Activated CD8-positive, alpha-beta T cell treated with anti-CD3 and anti-CD28 coated beads, Interleukin-2, amount 10 ng/mL, durations not matched to agents 7 days and 5 days (primary cell): ENCODE results near the gene DRAM1. TPM values are rescaled to one million over a fixed set of nuclear protein-coding genes. Genes with fewer than 3 reads are reported as not detected.
"Not testable (repeated sequence)": the region's sequence is repeated elsewhere in the genome, so short reads cannot be mapped to it uniquely, and the experiment has no call there.

Experiments used
- ATAC-seq: fragments of 150-1000 bp; cut with Tn5 transposase; one replicate; pipeline ENCODE4 v1.10.0; 2021; ENCODE audit warnings: moderate library complexity
- CTCF ChIA-PET: fragments of 350-600 bp; sonication (Branson Sonifier 250); formaldehyde crosslinking; loops from one replicate; lab custom pipeline; 2021; ENCODE audit warnings: antibody characterized with exemption; lab: Charles Lee
- POLR2A ChIA-PET: fragments of 350-600 bp; sonication (Branson Sonifier 250); formaldehyde crosslinking; loops from one replicate; lab custom pipeline; 2021; ENCODE audit warnings: antibody characterized with exemption; lab: Charles Lee
- DNase-seq: peaks from one replicate; pipeline ENCODE4 v3.0.0-alpha.2; 2020
- H3K27ac Mint-ChIP-seq: one replicate; pipeline ENCODE4 v1.8.0; 2021; ENCODE audit warnings: mild to moderate bottlenecking, mixed read lengths
- H3K27me3 Mint-ChIP-seq: one replicate; pipeline ENCODE4 v1.8.0; 2021; ENCODE audit warnings: low read depth, mixed read lengths
- H3K36me3 Mint-ChIP-seq: one replicate; pipeline ENCODE4 v1.8.0; 2021; ENCODE audit warnings: low read depth, mixed read lengths
- H3K4me1 Mint-ChIP-seq: one replicate; pipeline ENCODE4 v1.8.0; 2021; ENCODE audit warnings: low read depth, mixed read lengths
- H3K4me3 Mint-ChIP-seq: one replicate; pipeline ENCODE4 v1.8.0; 2021; ENCODE audit warnings: mild to moderate bottlenecking, mixed read lengths
- H3K9me3 Mint-ChIP-seq: one replicate; pipeline ENCODE4 v1.8.0; 2022; ENCODE audit warnings: mixed read lengths; ENCODE audit not compliant: insufficient read depth
- total RNA-seq, 2 experiments: library from RNA; stranded (reverse); gene quantifications; one replicate each; pipeline ENCODE4 v1.2.3, GENCODE V29; 2021

The DRAM1 gene
- total RNA-seq, 2 experiments from 2014 or later, result 2.6 to 2.7 TPM

DNA sequence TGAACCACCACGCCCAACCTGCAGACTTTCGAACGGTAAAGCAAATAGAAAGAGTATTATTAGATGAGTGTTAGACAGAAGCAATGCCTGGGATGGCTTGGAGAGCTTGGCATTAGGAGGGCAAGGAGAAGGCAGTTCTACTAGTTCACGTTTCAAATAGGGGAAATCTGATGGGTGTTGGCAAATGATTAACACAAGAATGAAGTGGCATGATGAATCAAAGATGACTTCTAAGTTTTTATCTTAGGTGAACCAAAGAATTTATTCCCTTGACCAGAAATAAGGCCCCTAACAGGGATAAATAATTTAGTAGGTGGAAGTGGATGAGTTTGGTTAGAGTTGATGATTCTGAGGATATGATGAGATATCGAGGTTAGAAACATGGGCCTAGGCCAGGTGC, 38.5 kb downstream of the DRAM1 start:
- ATAC-seq, result no peak
- no peak for DNase-seq
- Mint-ChIP-seq H3K4me1 (peaks cover 4% of the 10 kb centered on the region), H3K36me3 (no peaks in the 10 kb centered on the region), H3K4me3 (no peak overlapping the region), H3K9me3 (no peaks in the 10 kb centered on the region), H3K27ac (no peak overlapping the region), H3K27me3 (peaks cover 4% of the 10 kb centered on the region)
- POLR2A ChIA-PET, result no interaction called here
- CTCF ChIA-PET, result no interaction called here

DNA sequence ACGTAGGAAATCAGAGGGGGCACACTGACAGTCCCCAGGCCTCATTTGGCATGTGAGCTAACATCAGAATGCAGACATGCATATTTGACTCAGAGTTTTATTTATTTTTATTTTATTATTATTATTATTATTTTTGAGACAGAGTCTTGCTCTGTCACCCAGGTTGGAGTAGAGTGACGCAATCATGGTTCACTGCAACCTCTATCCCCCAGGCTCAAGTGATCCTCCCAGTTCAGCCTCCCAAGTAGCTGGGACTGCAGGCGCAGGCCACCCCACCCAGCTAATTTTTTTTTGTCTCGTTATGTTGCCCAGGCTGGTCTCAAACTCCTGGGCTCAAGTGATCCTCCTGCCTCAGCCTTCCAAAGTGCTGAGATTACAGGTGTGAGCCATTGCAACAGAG, 41.4 kb downstream of the DRAM1 start:
- H3K9me3 Mint-ChIP-seq, H3K36me3 Mint-ChIP-seq, ATAC-seq, H3K27me3 Mint-ChIP-seq, POLR2A ChIA-PET, H3K27ac Mint-ChIP-seq, DNase-seq, H3K4me1 Mint-ChIP-seq, H3K4me3 Mint-ChIP-seq: not testable (repeated sequence)
- CTCF ChIA-PET, result interaction anchor here (0.8 to 1.4 kb wide), 3 partner anchors 14 to 838 kb away, joined by 3 to 4 read pairs (median 3); no protein-coding TSS in a partner anchor

DNA sequence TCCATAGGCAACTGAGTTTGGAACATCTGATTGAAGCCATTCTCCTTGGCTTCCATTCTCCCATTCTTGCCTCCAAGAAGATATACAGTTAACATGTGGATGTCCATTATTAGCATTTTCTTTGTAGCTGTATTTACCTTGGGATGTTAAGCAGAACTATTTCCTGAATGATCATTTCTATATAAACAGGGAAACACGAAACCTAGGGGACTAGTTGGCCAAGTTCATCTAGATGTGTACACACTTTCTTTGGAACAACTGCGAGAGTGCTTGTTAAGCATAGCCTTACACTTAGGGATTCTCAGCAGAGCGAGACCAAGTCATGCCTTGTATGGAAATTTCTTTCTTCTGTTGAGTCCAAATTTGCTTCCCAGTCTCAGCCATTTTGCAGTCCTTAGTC, 42.1 kb downstream of the DRAM1 start:
- ChIA-PET CTCF (interaction anchor here (1.4 kb wide), 1 partner anchor 838 kb away, joined by 4 read pairs; no protein-coding TSS in a partner anchor), POLR2A (no interaction called here)
- no peak overlapping the region for H3K27ac Mint-ChIP-seq
- H3K36me3 Mint-ChIP-seq, result no peaks in the 10 kb centered on the region
- H3K27me3 Mint-ChIP-seq, result peaks cover 4% of the 10 kb centered on the region
- no peak overlapping the region for H3K4me3 Mint-ChIP-seq
- no peaks in the 10 kb centered on the region for H3K9me3 Mint-ChIP-seq
- no peak for DNase-seq
- peaks cover 4% of the 10 kb centered on the region for H3K4me1 Mint-ChIP-seq
- no peak for ATAC-seq

DNA sequence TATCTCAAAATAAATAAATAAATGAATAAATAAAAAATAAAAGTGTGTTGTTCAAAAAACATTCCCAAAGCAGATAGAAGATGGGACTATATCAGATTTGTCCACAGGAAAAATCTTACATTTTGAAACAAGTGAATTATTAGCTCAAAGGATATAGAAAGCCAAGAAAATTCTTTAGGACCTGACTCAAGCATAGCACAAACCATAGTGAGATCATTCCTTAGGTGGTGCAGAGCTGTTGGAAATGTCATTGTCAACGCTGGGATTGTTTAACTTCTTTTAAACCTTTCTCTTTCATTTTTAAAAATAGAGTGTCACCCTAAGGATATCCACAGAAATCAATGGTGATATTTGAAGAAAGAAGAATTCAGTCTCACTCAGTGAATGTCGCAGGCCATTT, 43.5 kb downstream of the DRAM1 start:
- Mint-ChIP-seq H3K9me3 (no peaks in the 10 kb centered on the region), H3K4me1 (peaks cover 4% of the 10 kb centered on the region), H3K36me3 (no peaks in the 10 kb centered on the region), H3K4me3 (no peak overlapping the region), H3K27me3 (peaks cover 4% of the 10 kb centered on the region), H3K27ac (no peak overlapping the region)
- CTCF ChIA-PET, result no interaction called here
- no peak for ATAC-seq
- POLR2A ChIA-PET, result no interaction called here
- no peak for DNase-seq

DNA sequence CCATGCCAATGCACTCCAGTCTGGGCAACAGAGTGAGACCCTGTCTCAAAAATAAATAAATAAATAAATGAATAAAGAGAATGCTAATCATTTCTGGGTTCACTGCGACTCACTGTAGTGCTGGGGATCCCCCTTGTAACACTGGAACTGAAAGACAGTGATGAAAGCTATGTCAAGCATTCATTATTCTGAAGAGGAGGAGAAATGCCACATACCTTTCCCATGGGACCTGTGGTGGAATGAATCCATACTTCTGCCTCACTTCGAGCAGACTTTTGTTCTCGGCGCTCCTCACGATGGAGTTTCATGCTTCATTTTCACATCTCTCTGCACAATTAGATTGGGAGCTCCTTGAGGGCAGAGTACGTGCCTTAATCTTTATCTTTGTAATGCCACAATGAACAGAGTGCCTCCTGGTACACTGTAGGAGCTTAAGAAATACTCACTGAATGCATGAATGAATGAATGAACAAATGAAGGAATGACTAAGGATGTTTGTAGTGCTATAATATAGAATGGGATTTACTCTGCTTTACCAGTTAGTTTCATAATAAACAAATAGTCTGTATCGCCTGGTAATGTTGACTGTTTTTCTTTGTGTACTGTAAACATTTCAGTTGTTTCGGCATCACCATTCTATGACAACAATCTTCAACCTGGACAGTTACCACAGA, 45.8 kb downstream of the DRAM1 start:
- Mint-ChIP-seq H3K4me1 (no peaks in the 10 kb centered on the region), H3K36me3 (no peaks in the 10 kb centered on the region), H3K27me3 (peaks cover 4% of the 10 kb centered on the region), H3K9me3 (no peaks in the 10 kb centered on the region), H3K27ac (no peak overlapping the region), H3K4me3 (no peak overlapping the region)
- no peak for ATAC-seq
- ChIA-PET POLR2A (no interaction called here), CTCF (no interaction called here)
- DNase-seq, result no peak

DNA sequence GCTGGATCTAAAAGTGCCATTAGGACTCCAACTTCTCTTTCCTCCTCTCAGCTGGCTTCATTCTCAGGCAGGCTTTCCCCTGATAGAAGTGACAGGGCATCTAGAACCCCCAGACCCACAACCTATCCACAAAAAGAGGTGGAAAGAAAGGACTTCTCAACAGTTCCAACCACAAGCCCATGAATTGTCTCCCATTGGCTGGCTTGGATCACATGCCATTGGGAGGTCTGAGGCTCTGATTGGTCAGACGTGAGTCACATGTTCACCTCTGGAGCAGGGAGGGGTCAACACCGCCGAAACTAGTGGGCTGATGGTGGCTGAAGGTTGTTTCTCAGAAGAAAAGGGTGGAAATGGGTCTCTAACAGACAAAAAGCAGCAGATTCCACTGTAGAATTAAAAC, 47.2 kb downstream of the DRAM1 start:
- Mint-ChIP-seq H3K36me3 (no peaks in the 10 kb centered on the region), H3K27me3 (peaks cover 4% of the 10 kb centered on the region), H3K4me1 (no peaks in the 10 kb centered on the region), H3K4me3 (no peak overlapping the region), H3K9me3 (no peaks in the 10 kb centered on the region), H3K27ac (no peak overlapping the region)
- no peak for ATAC-seq
- DNase-seq, result no peak
- CTCF ChIA-PET, result no interaction called here
- POLR2A ChIA-PET, result no interaction called here

DNA sequence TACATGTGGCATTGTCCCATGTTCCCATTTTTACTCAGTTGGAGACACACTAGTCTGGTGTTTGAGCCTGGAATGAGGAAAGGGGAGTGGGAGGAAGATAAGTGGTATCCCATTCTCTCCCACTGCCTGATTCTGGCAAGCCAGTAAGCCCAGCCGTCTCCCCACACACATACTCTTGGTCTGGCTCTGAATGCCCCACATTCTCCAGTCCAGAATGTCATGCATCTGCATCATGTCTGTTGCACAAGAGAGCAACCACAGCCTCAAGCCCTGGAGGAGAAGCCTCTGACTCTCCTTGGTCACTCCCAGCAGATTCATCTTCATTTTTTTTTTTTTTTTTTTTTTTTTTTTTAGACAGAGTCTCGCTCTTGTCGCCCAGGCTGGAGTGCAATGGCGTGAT, 48.0 kb downstream of the DRAM1 start:
- no peak for ATAC-seq
- no peak for DNase-seq
- ChIA-PET POLR2A (no interaction called here), CTCF (no interaction called here)
- Mint-ChIP-seq H3K27me3 (peaks cover 4% of the 10 kb centered on the region), H3K4me3 (no peak overlapping the region), H3K9me3 (no peaks in the 10 kb centered on the region), H3K36me3 (no peaks in the 10 kb centered on the region), H3K27ac (no peak overlapping the region), H3K4me1 (no peaks in the 10 kb centered on the region)

DNA sequence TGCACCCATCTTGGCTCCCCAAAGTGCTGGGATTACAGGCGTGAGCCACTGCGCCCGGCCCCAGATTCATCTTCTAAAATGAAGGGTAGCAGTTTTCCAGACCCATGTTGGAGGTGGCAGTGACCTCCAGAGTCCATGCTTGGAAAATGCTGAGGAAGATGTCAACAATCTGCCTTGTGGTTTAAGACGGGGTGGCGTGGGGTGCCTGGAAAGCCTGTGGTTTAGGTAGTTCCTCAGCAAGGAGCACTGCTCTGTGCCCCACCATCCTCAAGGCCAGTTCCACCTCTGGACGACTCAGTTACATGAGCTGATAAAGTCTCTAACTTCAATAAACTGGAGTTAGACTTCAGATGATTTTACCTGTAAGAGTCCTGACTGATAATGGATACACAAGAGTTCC, 48.6 kb downstream of the DRAM1 start:
- no peak overlapping the region for H3K4me3 Mint-ChIP-seq
- H3K36me3 Mint-ChIP-seq, result no peaks in the 10 kb centered on the region
- ChIA-PET POLR2A (no interaction called here), CTCF (no interaction called here)
- no peak for ATAC-seq
- H3K27ac Mint-ChIP-seq, result no peak overlapping the region
- DNase-seq, result no peak
- H3K4me1 Mint-ChIP-seq, result no peaks in the 10 kb centered on the region
- H3K27me3 Mint-ChIP-seq, result peaks cover 4% of the 10 kb centered on the region
- no peaks in the 10 kb centered on the region for H3K9me3 Mint-ChIP-seq

DNA sequence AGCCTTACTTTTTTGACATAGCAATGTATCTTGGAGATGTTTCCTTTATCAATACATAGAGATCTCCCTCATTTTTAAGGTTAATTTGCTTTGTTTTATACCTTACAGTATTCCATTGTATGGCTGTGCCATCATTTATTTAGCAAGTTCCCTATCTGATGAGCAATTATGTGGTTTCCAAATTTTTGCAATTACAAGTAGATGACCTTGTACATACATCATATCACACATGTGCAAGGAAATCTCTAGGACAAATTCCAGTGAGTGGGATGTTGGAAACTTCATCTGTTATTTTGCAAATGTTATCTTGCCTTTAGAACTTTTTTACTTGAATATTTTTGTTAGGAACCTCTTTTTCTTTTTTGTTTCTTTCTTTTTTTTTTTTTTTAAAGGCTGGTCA, 49.7 kb downstream of the DRAM1 start:
- H3K4me3 Mint-ChIP-seq, result no peak overlapping the region
- no peak overlapping the region for H3K27ac Mint-ChIP-seq
- peaks cover 4% of the 10 kb centered on the region for H3K27me3 Mint-ChIP-seq
- ATAC-seq (no peak), DNase-seq (no peak)
- H3K9me3 Mint-ChIP-seq, result no peaks in the 10 kb centered on the region
- H3K4me1 Mint-ChIP-seq, result peaks cover 6% of the 10 kb centered on the region
- H3K36me3 Mint-ChIP-seq, result no peaks in the 10 kb centered on the region
- POLR2A ChIA-PET, result no interaction called here
- CTCF ChIA-PET, result no interaction called here

DNA sequence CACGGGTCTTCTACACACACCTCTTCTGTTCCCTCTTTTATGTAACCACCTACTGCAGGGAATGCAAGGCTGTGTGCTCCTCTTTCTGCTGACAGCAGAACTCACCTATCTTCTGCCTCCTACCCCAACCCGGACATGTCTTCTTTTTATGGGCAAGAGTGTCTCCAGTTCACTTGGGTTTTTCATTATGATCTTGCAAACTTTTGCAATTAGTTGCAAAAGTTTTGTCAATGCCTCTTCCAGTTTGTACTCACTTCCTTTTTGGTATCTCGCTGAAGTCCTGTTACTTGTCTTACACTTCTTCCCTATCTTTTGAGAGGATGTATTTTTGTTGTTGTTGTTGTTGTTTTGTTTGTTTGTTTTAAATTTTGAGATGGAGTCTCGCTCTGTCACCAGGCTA, 50.6 kb downstream of the DRAM1 start:
- CTCF ChIA-PET, result no interaction called here
- H3K27ac Mint-ChIP-seq, result no peak overlapping the region
- H3K27me3 Mint-ChIP-seq, result peaks cover 6% of the 10 kb centered on the region
- H3K4me1 Mint-ChIP-seq, result peaks cover 6% of the 10 kb centered on the region
- ATAC-seq, result no peak
- no peak for DNase-seq
- POLR2A ChIA-PET, result interaction anchor here (0.7 kb wide), 1 partner anchor 586 kb away, joined by 3 read pairs; no protein-coding TSS in a partner anchor
- H3K4me3 Mint-ChIP-seq, result no peak overlapping the region
- no peaks in the 10 kb centered on the region for H3K9me3 Mint-ChIP-seq
- H3K36me3 Mint-ChIP-seq, result no peaks in the 10 kb centered on the region

DNA sequence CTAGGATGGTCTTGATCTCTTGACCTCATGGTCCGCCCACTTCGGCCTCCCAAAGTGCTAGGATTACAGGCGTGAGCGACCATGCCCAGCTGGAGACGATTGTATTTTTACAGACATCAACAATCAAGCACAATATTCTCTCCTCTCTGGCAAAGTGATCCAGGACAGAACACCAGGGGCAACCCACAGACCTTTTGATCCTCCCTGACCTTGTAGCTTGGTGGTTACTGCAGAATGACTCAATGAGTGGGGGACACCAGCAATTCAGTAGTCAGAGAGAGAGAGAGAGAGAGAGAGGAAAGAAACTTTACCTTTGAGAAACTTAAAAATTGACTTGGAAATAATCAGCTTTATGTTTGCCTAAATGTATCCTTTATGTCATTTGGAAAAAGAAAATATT, 51.2 kb downstream of the DRAM1 start:
- DNase-seq (no peak), ATAC-seq (no peak)
- Mint-ChIP-seq H3K27me3 (peaks cover 10% of the 10 kb centered on the region), H3K27ac (no peak overlapping the region), H3K4me1 (peaks cover 6% of the 10 kb centered on the region), H3K9me3 (no peaks in the 10 kb centered on the region), H3K4me3 (no peak overlapping the region), H3K36me3 (no peaks in the 10 kb centered on the region)
- POLR2A ChIA-PET, result interaction anchor here (0.7 kb wide), 1 partner anchor 585 kb away, joined by 3 read pairs; no protein-coding TSS in a partner anchor
- CTCF ChIA-PET, result no interaction called here

DNA sequence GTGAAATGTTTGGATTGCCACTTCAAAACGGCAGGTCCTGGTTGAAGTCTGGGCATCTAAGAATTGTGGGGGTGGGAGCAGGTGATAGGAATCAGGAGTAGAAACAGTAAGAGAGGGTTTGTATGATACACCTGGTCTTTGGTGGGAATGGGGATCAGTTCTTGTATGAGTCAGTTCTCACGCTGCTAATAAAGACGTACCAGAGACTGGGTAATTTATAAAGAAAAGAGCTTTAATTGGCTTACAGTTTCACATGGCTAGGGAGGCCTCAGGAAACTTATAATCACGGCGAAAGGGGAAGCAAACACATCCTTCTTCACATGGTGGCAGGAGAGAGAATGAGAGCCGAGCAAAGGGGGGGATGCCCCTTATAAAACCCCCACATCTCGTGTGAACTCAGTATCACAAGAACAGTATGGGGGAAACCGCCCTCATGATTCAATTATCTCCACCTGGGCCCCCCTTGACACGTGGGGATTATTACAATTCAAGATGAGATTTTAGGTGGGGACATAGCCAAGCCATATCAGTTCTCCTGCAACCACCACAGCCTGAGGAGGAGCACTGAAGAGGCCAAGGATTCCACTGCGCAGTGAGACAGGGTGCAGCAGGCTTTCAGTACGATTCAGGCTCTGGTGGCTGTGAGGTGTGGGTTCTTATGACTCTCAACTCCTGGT, 52.1 kb downstream of the DRAM1 start:
- H3K4me1 Mint-ChIP-seq, result peaks cover 6% of the 10 kb centered on the region
- H3K27ac Mint-ChIP-seq, result no peak overlapping the region
- peaks cover 14% of the 10 kb centered on the region for H3K27me3 Mint-ChIP-seq
- no peaks in the 10 kb centered on the region for H3K9me3 Mint-ChIP-seq
- POLR2A ChIA-PET, result no interaction called here
- DNase-seq (no peak), ATAC-seq (no peak)
- CTCF ChIA-PET, result no interaction called here
- H3K36me3 Mint-ChIP-seq, result no peaks in the 10 kb centered on the region
- H3K4me3 Mint-ChIP-seq, result no peak overlapping the region
